ENCODE results near the gene CDH1.
A peak's percentile ranks its signal among the peaks of the same experiment; 100 is the strongest.

Gene CDH1

GRCh38 chr16:68792465-68793324, 55.6 kb downstream of the CDH1 start:
- no peak for DNase-seq (ENCODE audit: low spot score)
- TF ChIP-seq, protein P1, sequence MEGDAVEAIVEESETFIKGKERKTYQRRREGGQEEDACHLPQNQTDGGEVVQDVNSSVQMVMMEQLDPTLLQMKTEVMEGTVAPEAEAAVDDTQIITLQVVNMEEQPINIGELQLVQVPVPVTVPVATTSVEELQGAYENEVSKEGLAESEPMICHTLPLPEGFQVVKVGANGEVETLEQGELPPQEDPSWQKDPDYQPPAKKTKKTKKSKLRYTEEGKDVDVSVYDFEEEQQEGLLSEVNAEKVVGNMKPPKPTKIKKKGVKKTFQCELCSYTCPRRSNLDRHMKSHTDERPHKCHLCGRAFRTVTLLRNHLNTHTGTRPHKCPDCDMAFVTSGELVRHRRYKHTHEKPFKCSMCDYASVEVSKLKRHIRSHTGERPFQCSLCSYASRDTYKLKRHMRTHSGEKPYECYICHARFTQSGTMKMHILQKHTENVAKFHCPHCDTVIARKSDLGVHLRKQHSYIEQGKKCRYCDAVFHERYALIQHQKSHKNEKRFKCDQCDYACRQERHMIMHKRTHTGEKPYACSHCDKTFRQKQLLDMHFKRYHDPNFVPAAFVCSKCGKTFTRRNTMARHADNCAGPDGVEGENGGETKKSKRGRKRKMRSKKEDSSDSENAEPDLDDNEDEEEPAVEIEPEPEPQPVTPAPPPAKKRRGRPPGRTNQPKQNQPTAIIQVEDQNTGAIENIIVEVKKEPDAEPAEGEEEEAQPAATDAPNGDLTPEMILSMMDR (IDR thresholded peaks at IDR 0.05; ENCODE audit: extremely low read depth, insufficient read depth, missing control alignments): no peak
- in situ Hi-C loops (cut with MboI; ENCODE audit: low pct_unique_long_range_greater_than_20kb, low sequenced_read_pairs, unreplicated experiment): no loop called here

DNA sequence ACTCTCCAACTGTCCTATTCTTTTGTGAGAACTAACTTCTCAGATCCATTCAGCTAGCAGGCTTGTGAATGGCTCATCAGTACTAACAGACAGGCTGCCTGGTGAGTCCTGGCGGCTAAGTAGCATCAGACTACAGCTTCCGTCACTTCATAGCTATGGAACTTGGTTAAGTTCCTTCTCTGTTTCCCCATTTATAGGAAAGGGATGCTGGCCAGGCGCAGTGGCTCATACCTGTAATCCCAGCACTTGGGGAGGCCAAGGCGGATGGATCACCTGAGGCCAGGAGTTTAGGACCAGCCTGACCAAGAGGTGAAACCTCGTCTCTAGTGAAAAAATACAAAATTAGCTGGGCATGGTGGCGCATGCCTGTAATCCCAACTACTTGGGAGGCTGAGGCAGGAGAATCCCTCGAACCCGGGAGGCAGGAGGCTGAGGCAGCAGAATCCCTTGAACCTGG, 56.3 kb downstream of the CDH1 start:
- TF ChIP-seq, protein P1 (IDR thresholded peaks at IDR 0.05; ENCODE audit: extremely low read depth, insufficient read depth, missing control alignments): no peak
- DNase-seq (ENCODE audit: low spot score): no peak
- in situ Hi-C loops (cut with MboI; ENCODE audit: low pct_unique_long_range_greater_than_20kb, low sequenced_read_pairs, unreplicated experiment): no loop called here

GRCh38 chr16:68798398-68798797, 61.3 kb downstream of the CDH1 start:
- DNase-seq (ENCODE audit: low spot score): no peak
- in situ Hi-C loops (cut with MboI; ENCODE audit: low pct_unique_long_range_greater_than_20kb, low sequenced_read_pairs, unreplicated experiment): no loop called here
- TF ChIP-seq, protein P1 (IDR thresholded peaks at IDR 0.05; ENCODE audit: extremely low read depth, insufficient read depth, missing control alignments): no peak

- TF ChIP-seq, protein P1 (IDR thresholded peaks at IDR 0.05; ENCODE audit: extremely low read depth, insufficient read depth, missing control alignments): peak; percentile 68
- peak; percentile 67 for DNase-seq (ENCODE audit: low spot score)
- in situ Hi-C loops (cut with MboI; ENCODE audit: low pct_unique_long_range_greater_than_20kb, low sequenced_read_pairs, unreplicated experiment): loop anchor here (10.0 kb wide), 1 partner anchor 96 kb away; no protein-coding TSS in a partner anchor
Observed at GRCh38 chr16:68800257-68800875, 63.3 kb downstream of the CDH1 start.

- in situ Hi-C loops (cut with MboI; ENCODE audit: low pct_unique_long_range_greater_than_20kb, low sequenced_read_pairs, unreplicated experiment): loop anchor here (10.0 kb wide), 1 partner anchor 97 kb away; no protein-coding TSS in a partner anchor
- DNase-seq (ENCODE audit: low spot score): no peak
Observed at GRCh38 chr16:68802190-68802589, 65.1 kb downstream of the CDH1 start.

DNA sequence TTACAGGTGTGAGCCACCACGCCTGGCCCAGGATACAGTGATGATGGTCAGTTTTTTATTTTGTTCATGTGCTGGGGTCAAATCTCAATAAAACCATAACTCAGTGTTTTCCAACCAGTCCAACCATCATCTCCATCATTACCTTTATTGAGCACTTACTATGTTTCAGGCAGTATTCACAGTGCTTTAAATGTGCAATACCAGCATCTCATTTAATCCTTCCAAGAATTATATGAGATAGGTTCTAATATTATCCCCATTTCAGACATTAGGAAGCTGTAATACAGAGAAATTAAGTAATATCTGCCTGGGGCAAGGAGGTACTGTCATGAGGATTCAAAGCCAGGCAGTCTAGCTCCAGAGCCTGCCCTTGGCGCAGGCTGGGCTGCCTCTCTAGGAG, 69.3 kb downstream of the CDH1 start:
- TF ChIP-seq, protein P1 (IDR thresholded peaks at IDR 0.05; ENCODE audit: extremely low read depth, insufficient read depth, missing control alignments): no peak
- DNase-seq (ENCODE audit: low spot score): no peak
- in situ Hi-C loops (cut with MboI; ENCODE audit: low pct_unique_long_range_greater_than_20kb, low sequenced_read_pairs, unreplicated experiment): loop anchor here (10.0 kb wide), 1 partner anchor 102 kb away; no protein-coding TSS in a partner anchor

More at GRCh38 chr16:68802190-68802589, 65.1 kb downstream of the CDH1 start:
- TF ChIP-seq, protein P1 (IDR thresholded peaks at IDR 0.05; ENCODE audit: extremely low read depth, insufficient read depth, missing control alignments): no peak

Measured in GM13977 (cell line).